ENCODE measurements around the gene CNMD.
"Not testable (repeated sequence)": the region's sequence is repeated elsewhere in the genome, so short reads cannot be mapped to it uniquely, and the experiment has no call there.

The CNMD gene

GRCh38 chr13:52743988-52744387 is 4.4 kb upstream of the CNMD start:
- no peak for DNase-seq

GRCh38 chr13:52743569-52743968 is 3.9 kb upstream of the CNMD start:
- no peak for DNase-seq

- no peak for DNase-seq
Measured at GRCh38 chr13:52738719-52739467, 727 bp downstream of the CNMD start.

GRCh38 chr13:52737965-52738364 is 1.7 kb downstream of the CNMD start:
- DNase-seq = no peak

- DNase-seq = no peak
Measured at GRCh38 chr13:52737451-52737850, 2.2 kb downstream of the CNMD start.

GRCh38 chr13:52736891-52737290 is 2.7 kb downstream of the CNMD start:
- DNase-seq = no peak

GRCh38 chr13:52734075-52734623 is 5.5 kb downstream of the CNMD start:
- DNase-seq = no peak

- DNase-seq = no peak
Measured at GRCh38 chr13:52726258-52726657, 13.4 kb downstream of the CNMD start.

GRCh38 chr13:52725302-52725701 is 14.3 kb downstream of the CNMD start:
- no peak for DNase-seq

- DNase-seq = no peak
Measured at GRCh38 chr13:52723181-52723580, 16.4 kb downstream of the CNMD start.

GRCh38 chr13:52721356-52721755 is 18.3 kb downstream of the CNMD start:
- not testable (repeated sequence) for DNase-seq

- DNase-seq = not testable (repeated sequence)
Measured at GRCh38 chr13:52720904-52721303, 18.7 kb downstream of the CNMD start.

- DNase-seq = no peak
Measured at GRCh38 chr13:52713894-52714293, 25.7 kb downstream of the CNMD start.

- DNase-seq = no peak
Measured at GRCh38 chr13:52712385-52712784, 27.2 kb downstream of the CNMD start.

- DNase-seq = no peak
Measured at GRCh38 chr13:52711286-52711685, 28.3 kb downstream of the CNMD start.

- DNase-seq = not testable (repeated sequence)
Measured at GRCh38 chr13:52708266-52708665, 31.4 kb downstream of the CNMD start.

GRCh38 chr13:52707375-52707774 is 32.2 kb downstream of the CNMD start:
- no peak for DNase-seq

GRCh38 chr13:52706081-52706480 is 33.5 kb downstream of the CNMD start:
- DNase-seq = no peak

GRCh38 chr13:52703482-52703881 is 36.1 kb downstream of the CNMD start:
- no peak for DNase-seq

GRCh38 chr13:52701728-52702465 is 37.7 kb downstream of the CNMD start:
- no peak for DNase-seq

GRCh38 chr13:52696566-52696965 is 43.1 kb downstream of the CNMD start:
- no peak for DNase-seq

- no peak for DNase-seq
Measured at GRCh38 chr13:52695856-52696255, 43.8 kb downstream of the CNMD start.

GRCh38 chr13:52686376-52686775 is 53.2 kb downstream of the CNMD start:
- DNase-seq = no peak

GRCh38 chr13:52685806-52686205 is 53.8 kb downstream of the CNMD start:
- DNase-seq = not testable (repeated sequence)

Measured in cerebellar nuclear complex (tissue), 1 donor.